ENCODE measurements around the gene SELENOP.

SELENOP gene

GRCh38 chr5:42791151-42791550 is 20.5 kb downstream of the SELENOP start:
- no peak for DNase-seq (ENCODE audit: low read depth)
- no peak overlapping the region for H3K4me3 ChIP-seq (ENCODE audit: low read depth, low read length)
- TF ChIP-seq CTCF (IDR thresholded peaks at IDR 0.05; ENCODE audit: control insufficient read depth, extremely low read depth, insufficient read depth): no peak

- TF ChIP-seq CTCF (IDR thresholded peaks at IDR 0.05; ENCODE audit: control insufficient read depth, extremely low read depth, insufficient read depth): no peak
- no peak overlapping the region for H3K4me3 ChIP-seq (ENCODE audit: low read depth, low read length)
- no peak for DNase-seq (ENCODE audit: low read depth)
Observed at GRCh38 chr5:42787845-42788244, 23.8 kb downstream of the SELENOP start.

- TF ChIP-seq CTCF (IDR thresholded peaks at IDR 0.05; ENCODE audit: control insufficient read depth, extremely low read depth, insufficient read depth): no peak
- no peak for DNase-seq (ENCODE audit: low read depth)
- no peak overlapping the region for H3K4me3 ChIP-seq (ENCODE audit: low read depth, low read length)
Observed at GRCh38 chr5:42787073-42787472, 24.6 kb downstream of the SELENOP start.

GRCh38 chr5:42785756-42786155 is 25.9 kb downstream of the SELENOP start:
- DNase-seq (ENCODE audit: low read depth): no peak
- TF ChIP-seq CTCF (IDR thresholded peaks at IDR 0.05; ENCODE audit: control insufficient read depth, extremely low read depth, insufficient read depth): no peak

GRCh38 chr5:42784132-42784531 is 27.6 kb downstream of the SELENOP start:
- TF ChIP-seq CTCF (IDR thresholded peaks at IDR 0.05; ENCODE audit: control insufficient read depth, extremely low read depth, insufficient read depth): no peak
- H3K4me3 ChIP-seq (ENCODE audit: low read depth, low read length): no peak overlapping the region
- DNase-seq (ENCODE audit: low read depth): no peak

More at GRCh38 chr5:42785756-42786155, 25.9 kb downstream of the SELENOP start:
- no peak overlapping the region for H3K4me3 ChIP-seq (ENCODE audit: low read depth, low read length)

GRCh38 chr5:42781584-42781983 is 30.1 kb downstream of the SELENOP start:
- no peak for DNase-seq (ENCODE audit: low read depth)
- no peak for TF ChIP-seq CTCF (IDR thresholded peaks at IDR 0.05; ENCODE audit: control insufficient read depth, extremely low read depth, insufficient read depth)
- no peak overlapping the region for H3K4me3 ChIP-seq (ENCODE audit: low read depth, low read length)

- no peak overlapping the region for H3K4me3 ChIP-seq (ENCODE audit: low read depth, low read length)
- no peak for DNase-seq (ENCODE audit: low read depth)
- TF ChIP-seq CTCF (IDR thresholded peaks at IDR 0.05; ENCODE audit: control insufficient read depth, extremely low read depth, insufficient read depth): no peak
Observed at GRCh38 chr5:42779083-42779482, 32.6 kb downstream of the SELENOP start.

Measured in LNCaP clone FGC (cell line).